GM19035 (cell line): Measurements from ENCODE around the gene MATN4.

Experiments used
- ATAC-seq: cut with Tn5 transposase; IDR thresholded peaks from one replicate; pipeline ENCODE4 v1.9.1; 2021; ENCODE audit not compliant: unreplicated experiment

Gene MATN4

GRCh38 chr20:45340951-45341350, 32.9 kb upstream of the MATN4 start:
- no peak for ATAC-seq

DNA sequence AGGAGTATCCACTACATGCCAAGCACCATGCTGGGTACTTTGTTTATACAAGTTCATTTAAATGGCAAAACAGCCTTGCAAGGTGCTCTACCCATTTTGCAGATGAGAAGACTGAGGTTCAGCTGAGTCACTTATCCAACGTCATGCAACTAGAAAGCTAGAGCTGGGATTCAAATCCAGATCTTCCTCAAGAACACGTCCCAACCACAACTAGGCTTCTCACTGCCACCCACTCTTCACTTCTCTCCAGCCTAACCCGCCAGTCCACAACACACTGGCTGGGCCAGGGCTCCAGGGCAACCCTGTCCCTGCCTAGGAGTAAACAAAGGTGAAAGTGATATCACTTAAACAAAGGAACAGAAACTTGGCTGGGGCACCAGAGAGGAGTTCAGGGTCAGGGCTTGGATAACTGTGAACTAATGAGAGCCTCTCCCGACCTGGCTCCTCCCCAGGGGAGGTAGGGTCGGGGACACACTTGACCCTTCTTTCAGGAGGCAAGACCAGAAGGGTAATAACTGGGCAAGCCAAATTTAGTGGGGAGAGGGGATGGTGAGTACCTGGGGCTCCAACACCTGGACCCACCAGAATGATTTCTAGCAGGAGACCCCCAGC, 32.2 kb upstream of the MATN4 start:
- no peak for ATAC-seq

DNA sequence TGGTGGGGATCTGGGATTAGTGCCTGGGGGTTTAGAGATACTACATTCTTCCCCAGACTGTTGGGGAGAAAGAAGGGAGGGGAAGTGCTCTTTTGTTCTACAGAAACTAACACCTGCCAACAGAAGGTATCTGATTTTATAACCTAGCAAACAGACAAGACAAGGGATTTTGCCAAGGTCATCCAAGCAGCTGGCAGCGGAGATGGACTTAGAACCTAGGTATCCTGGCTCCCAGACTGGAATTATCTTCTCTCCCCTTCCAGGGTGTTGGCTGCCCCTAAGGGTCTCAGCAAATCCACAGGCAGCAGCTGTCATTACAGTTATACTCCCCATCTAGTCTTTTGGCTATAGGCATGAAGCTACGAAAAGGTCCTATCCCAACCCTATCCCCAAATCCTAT, 31.7 kb upstream of the MATN4 start:
- ATAC-seq = no peak

DNA sequence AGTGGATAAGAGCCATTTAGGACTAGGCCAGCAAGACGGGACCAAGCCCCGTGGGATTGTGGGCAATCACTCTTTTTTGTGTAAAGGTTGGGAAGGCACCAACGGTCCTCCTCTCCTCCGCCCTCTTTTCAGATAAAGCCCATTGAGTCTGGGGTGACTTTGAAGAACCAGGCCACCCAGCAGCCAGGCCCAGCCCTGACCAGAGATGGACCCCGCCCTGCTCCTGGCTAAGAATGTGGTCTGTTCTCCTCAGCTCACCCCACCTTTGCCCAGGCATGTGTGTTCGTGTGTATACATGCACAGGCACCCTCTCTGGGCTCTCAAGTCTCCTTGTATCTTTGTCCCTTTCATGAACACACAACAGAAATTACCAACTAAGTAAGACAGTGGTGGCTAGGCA, 31.0 kb upstream of the MATN4 start:
- no peak for ATAC-seq

- ATAC-seq = no peak
These were observed 30.3 kb upstream of the MATN4 start for GRCh38 chr20:45338121-45339030.

- no peak for ATAC-seq
These were observed 29.4 kb upstream of the MATN4 start for GRCh38 chr20:45337367-45338120.

- no peak for ATAC-seq
These were observed 28.6 kb upstream of the MATN4 start for GRCh38 chr20:45336530-45337366.

GRCh38 chr20:45330476-45330875, 22.4 kb upstream of the MATN4 start:
- no peak for ATAC-seq

- no peak for ATAC-seq
These were observed 21.6 kb upstream of the MATN4 start for GRCh38 chr20:45329497-45330319.

GRCh38 chr20:45328451-45328850, 20.4 kb upstream of the MATN4 start:
- no peak for ATAC-seq

DNA sequence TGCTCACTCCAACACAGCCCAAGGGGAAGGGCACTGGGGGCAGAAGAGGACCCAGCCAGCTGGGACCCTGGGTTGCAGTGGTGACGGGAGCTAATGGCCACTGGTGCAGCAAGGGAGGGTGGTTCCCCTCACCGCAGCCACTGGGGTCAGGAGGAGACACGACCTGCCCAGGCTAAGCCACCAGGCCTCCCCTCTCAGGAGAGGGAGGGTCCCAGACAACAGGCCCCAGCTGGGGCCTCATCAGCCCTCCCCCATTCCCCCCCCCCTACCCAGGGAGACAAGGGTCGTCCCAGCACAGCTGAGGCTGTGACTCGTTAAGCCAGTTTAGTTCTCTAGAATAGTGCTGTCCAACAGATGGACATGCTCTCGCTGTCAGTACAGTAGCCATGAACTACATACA, 17.3 kb upstream of the MATN4 start:
- no peak for ATAC-seq

DNA sequence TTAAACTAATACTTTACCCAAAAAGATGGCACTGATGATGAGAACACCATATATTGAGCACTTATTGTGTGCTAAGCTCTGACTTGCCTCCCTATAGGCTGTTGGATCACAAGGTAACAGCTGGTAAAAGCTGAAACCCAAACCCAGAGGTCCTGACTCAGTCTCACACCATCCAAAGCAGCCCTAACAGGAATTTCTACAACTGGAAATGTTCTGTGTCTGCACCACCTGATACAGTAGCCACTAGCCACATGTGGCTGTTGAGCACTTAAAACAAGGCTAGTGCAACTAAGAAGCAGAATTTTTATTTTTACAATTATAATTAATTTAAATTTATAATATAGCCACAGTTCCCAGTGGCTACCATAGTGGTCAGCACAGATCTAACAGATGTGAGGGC, 15.6 kb upstream of the MATN4 start:
- ATAC-seq = no peak

GRCh38 chr20:45322952-45323383, 14.9 kb upstream of the MATN4 start:
- ATAC-seq = no peak

DNA sequence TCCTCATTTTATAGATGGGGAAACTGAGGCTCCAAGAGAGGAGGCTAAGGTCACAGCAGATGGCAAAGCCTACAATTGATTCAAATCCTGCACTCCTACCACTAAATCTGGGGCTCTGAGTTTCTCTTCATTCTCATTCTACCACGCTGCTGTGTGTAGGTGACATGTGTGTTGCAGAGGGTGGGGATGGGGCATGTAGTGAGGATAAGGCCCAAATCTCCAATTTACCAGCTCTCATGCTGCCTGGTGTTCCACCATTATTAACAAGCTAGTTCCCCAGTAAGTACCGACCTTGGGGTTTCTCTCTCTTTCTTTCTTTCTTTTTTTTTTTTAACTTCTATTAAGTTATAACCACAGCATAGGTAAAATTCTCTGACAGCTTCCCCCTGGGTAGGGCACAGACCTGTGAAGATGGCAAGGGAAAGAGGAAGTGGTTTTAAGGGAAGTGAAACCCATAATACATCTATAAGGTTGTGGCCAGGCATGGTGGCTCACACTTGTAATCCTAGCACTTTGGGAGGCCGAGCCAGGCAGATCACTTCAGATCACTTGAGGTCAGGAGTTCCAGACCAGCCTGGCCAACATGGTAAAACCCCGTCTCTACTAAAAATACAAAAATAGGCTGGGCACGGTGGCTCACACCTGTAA, 13.0 kb upstream of the MATN4 start:
- no peak for ATAC-seq

DNA sequence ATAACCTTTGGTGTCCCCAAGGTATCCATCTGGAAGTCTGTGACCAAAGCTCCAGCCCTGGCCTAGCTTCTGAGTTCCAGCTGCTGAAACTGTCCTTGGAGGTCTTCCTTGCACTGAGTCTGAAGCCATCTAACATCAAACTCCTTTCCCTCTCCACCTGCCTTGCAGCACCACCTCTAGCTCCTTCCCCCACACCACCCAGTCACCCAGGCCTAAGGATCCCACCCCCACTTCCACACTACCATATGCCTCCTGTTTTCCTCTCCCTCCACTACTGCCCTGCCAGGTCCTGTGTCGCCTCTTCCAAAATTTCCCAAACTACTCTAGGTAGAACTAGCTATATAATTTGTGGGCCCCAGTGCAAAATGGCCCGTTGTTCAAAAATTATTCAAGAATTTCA, 10.8 kb upstream of the MATN4 start:
- no peak for ATAC-seq

DNA sequence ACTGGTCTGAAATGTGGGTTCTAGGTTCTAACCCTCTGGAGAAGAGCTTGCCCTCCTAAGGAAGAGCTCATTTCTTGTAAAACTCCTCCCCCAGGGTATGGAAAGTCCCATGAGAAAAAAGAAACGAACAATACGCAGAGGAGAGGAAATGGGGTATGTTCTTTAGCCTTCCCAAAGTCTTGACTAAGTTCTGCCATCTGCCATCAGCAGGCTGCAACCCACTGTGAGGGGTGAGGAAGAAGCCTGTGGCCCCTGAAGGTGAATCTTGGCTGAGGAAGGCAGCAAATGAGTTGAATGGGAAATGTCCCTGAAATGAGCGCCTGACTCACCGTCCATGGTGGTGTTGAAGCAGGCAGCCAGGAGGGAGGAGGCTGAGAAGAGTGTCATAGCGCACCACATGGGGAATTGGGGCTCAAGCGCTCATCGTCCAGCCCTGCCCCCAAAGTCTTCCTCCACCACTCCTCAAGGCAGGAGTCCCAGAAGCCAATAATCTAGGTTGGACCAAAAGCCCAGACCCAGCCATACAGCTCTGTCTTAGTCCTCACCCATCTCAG, 10.4 kb upstream of the MATN4 start:
- ATAC-seq = no peak

DNA sequence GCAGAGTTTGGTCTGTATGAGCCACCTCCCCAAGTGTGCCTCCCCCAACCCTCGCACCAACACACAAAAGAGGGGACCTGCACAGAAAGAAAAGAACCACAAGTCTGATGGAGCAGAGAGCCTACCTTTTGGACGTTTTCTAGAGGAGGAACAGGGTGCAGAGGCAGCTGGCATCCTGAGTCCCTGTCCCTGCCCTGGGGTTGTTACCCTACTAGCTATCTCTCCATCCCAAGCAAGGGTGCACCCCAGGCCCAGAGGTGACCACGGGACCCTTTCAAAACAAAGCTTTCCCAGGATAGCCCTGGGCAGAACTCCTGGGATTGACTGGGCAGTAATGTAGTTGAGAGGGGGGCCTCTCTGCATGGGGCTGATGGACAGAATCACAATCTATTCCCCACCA, 9.7 kb upstream of the MATN4 start:
- ATAC-seq = no peak

- no peak for ATAC-seq
These were observed 8.3 kb upstream of the MATN4 start for GRCh38 chr20:45316150-45317080.
